HPDE6-E6E7 (cell line): ENCODE measurements around the gene FNBP1.
"Not testable (repeated sequence)": the region's sequence is repeated elsewhere in the genome, so short reads cannot be mapped to it uniquely, and the experiment has no call there.

ENCODE experiments used
- DNase-seq: peaks from one replicate; pipeline ENCODE4 v3.0.0; 2011; ENCODE audit warnings: missing footprints; ENCODE audit errors: extremely low spot score

FNBP1 gene

DNA sequence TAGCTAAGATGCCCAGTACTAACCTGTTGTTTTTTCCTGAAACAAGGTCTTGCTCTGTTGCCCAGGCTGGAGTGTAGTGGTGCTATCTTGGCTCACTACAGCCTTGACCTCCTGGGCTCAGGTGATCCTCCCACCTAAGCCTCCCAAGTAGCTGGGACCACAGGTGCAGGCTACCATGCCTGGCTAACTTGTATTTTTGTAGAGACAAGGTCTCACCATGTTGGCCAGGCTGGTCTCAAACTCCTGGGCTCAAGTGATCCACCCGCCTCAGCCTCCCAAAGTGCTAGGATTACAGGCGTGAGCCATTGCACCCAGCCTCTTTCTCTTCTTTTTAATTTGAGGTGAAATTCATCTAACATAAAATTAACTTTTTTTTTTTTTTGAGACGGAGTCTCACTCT, 21.1 kb downstream of the FNBP1 start:
- DNase-seq = not testable (repeated sequence)

DNA sequence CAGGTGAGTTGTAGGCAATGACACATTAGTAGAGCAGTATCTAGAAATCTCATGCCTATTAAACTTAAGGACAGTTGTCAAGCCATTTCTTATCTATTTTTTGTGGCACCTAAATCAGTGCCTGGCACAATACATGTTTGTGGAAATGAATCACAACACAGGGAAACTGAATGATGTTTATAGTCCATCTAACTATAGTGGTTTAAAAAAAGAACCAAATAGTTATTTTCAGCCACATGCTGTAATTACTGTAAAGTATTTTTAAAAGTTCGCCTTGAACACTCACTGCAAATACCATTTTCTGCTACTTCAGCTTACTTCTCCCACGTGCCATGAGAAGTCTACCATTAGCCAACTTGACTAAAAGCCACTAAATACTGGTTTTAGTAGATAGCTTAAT, 21.9 kb downstream of the FNBP1 start:
- DNase-seq = no peak

DNA sequence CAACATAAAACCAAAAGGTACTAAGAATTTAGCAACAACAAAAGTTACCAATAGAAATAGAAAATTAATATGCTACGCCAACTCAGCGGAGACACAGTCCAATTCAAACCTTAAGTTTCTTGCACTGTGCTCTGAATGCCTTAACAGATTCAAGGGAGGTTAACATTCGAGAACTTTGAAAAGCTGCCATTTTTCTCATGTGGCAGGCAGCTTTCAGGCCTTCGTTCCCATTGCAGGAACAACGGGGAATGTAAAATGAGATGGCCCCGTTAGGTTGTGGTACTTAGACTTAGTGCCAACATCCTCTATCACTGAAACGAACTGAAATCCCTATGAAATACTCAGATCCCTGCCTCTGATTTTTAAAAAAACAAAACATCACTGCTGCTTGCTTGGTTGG, 22.4 kb downstream of the FNBP1 start:
- DNase-seq = no peak

DNA sequence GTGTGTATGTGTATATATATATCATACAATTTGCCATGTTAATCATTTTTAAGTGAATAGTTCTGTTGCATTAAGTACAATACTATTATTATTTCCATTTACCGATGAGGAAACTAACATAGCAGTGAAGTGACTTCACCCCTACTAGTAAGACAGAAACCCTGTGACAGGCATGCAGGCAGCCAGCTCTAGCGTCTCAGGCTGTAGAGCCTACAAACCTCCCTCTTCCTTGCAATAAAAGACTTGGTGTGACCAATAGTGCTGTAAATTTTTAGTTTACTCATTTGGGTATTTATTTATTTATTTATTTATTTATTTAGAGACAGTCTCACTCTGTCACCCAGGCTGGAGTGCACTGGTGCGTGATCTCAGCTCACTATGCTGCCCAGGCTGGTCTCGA, 24.7 kb downstream of the FNBP1 start:
- DNase-seq = no peak

DNA sequence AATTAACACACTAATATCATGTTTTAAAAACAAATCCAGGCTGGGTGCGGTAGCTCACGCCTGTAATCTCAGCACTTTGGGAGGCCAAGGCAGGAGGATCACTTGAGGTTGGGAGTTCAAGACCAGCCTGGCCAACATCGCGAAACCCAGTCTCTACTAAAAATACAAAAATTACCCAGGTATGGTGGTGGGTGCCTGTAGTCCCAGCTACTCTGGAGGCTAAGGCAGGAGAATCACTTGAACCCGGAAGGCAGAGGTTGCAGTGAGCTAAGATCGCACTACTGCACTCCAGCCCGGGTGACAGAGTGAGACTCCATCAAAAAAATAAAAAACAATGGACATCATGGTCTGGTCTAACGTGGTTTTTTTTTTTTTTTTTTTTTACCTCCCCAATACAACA, 25.5 kb downstream of the FNBP1 start:
- not testable (repeated sequence) for DNase-seq

DNA sequence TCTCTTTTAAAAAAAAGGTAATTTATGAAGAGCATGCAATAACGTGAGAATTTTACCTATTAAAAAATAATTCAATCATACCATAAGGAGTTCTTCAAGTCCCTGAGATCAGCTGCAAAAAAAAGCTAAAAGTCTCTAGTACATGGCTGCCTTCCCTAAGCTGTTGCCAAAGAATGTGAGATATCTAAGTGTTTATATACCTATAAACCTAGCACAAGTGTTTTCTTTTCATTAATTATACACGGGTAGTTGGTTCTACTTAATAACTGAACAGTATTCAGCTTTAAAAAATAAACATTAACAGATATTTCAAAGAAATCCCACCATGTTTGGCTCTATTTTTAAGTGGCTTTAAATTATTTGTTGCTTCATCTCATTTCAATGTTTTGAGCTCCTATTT, 25.9 kb downstream of the FNBP1 start:
- DNase-seq = no peak

DNA sequence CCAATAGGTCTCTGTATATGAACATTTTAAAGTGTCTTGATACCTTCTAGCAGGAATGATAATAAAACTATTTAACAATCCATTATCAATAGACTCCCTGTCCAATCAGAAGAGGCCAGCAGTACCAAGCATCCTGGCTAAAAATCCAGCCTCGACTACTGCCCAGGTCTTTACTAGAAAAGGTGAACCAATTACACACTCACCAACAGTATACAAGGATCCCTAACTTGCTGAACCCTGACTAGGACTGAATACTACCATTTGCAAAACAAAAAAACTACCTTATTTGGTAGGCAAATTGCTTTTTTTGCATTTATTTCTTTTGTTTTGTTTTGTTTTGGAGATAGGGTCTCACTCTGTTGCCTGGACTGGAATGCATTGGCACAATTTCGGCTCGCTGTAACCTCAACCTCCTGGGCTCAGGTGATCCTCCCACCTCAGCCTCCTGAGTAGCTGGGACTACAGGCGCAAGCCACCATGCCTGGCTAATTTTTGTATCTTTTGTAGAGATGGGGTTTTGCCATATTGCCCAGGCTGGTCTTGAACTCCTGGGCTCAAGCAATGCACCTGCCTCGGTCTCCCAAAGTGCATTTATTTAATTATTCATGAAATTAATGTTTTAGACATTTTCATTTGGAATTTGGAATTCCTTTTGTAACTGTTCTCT, 27.5 kb downstream of the FNBP1 start:
- no peak for DNase-seq

DNA sequence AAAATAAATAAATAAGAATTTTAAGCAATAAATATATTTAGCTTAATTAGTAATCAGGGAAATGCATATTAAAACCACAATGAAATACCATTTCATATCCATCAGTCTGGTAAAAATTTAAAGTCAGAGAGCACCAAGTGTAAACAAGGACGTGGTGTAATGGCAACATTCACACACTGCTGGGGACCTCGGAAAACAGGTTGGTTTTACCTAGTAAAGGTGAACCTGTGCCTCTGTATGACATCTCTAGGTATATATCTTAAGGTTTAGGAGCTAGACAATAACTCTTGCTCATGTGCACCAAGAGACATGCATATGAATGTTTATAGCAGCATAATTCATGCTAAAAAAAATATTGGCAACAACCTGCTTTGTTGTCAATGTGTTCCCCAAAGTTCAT, 29.7 kb downstream of the FNBP1 start:
- no peak for DNase-seq

DNA sequence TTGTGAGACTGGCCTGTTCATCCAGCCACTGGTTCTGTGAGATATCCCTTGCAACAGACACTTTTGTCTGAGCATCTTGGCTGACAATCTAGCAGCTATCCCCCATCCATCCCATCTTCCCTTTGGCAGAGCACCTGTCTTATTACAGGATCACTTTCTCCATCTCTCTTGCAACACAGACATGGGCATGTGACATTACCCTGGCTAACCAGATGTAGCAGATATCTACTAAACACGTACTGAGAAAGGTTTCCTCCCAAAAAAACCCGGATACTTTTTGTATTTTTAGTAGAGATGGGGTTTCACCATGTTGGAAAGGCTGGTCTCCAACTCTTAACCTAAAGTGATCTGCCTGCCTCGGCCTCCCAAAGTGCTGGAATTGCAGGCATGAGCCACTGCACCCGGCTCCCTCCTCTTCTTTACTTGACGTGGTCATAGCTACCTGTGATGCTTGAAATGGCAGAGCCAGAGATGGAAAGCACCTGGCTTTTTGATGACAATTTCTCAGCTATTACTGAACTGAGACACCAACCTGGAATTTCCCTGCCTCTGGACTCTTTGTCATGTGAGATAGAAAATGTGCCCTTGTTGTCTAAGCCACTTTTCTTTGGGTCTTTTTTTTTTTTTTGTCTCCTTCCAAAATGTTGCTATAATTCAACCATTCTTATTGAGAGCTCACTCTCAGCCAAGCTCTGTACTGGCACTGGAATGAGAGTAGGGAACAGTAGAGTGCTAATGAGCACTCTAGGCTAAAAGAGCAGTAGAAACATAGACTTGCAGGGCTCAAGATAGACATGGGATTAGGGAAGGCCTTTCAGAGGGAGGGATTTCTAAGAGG, 32.6 kb downstream of the FNBP1 start:
- no peak for DNase-seq

DNA sequence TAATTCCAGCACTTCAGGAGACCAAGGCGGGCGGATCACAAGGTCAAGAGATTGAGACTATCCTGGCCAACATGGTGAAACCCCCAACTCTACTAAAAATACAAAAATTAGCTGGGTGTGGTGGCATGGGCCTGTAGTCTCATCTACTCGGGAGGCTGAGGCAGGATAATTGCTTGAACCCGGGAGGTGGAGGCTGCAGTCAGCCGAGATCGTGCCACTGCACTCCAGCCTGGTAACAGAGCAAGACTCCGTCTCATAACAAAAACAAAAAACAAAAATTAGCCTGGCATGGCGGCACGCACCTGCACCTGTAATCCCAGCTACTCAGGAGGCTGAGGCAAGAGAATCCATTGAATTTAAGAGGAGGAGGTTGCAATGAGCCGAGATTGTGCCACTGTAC, 33.4 kb downstream of the FNBP1 start:
- DNase-seq = not testable (repeated sequence)

DNA sequence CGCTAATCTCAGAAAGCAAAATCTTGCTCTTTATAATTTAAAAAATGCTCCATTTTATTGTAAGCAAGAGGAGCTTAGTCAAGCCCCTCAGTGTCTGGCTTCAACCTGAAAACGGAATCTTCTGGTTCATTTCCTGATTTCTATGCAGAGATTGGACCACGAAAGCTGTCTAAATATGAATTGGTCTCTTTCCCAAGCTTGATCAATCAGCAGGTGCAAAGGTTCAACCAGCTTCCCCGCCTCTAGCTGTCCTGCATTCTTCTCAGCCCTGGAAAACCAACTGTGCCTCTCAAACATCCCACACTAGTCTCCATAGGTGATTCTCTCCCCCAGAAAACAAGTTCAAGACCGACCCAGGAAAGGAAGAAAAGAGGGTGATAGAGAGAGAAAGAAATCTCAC, 34.5 kb downstream of the FNBP1 start:
- DNase-seq = no peak

DNA sequence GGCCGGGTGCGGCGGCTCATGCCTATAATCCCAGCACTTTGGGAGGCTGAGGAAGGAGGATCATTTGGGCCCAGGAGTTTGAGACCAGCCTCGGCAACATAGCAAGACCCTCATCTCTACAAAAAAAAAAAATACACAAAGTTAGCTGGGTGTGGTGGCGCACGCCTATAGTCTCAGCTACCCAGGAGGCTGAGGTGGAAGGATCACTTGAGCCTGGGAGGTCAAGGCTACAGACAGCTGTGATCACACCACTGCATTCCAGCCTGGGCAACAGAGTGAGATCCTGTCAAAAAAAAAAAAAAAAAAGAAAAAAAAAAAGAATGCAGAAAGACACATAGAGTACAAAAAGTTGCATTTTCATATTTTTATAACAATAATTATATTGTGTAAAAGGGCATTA, 36.0 kb downstream of the FNBP1 start:
- not testable (repeated sequence) for DNase-seq

DNA sequence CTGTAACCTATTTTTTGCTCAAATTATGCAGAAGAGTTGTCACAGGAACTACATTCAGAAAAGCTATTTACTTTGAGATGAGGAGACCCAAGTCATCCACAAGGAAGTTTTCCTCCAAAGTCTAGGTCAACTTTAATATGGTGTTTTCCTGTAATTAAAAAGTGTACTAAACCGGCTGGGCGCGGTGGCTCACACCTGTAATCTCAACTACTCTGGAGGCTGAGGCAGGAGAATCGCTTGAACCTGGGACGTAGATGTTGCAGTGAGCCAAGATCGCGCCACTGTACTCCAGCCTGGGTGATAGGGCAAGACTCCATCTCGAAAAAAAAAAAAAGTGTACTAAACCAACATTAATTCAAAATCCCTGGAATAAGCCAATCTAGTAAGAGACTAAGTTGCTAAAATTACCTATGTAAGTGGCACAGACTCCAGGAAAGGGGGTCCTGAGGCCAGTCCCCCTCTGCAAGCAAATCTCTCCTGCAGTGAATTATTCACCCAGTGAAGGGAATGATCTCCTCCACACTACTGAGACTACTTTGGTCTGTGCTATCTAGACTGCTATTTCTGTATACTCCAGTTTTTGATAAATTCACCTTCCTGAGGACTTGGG, 38.9 kb downstream of the FNBP1 start:
- DNase-seq = no peak

DNA sequence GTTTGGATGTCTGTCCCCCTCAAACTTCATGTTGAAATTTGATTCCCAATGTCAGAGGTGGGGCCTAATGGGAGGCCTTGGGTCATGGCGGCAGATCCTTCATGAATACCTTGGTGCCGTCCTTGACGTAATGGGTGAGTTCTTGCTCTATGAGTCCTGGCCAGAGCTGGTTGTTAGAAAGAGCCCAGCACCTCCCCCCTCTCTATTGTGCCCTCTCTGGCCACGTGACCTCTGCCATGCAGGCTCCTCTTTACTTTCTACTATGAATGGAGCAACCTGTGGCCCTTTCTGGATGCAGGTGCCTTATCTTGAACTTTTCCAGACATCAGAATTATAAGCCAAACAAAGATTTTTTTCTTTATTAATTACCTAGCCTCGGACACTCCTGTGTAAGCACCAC, 40.7 kb downstream of the FNBP1 start:
- no peak for DNase-seq

DNA sequence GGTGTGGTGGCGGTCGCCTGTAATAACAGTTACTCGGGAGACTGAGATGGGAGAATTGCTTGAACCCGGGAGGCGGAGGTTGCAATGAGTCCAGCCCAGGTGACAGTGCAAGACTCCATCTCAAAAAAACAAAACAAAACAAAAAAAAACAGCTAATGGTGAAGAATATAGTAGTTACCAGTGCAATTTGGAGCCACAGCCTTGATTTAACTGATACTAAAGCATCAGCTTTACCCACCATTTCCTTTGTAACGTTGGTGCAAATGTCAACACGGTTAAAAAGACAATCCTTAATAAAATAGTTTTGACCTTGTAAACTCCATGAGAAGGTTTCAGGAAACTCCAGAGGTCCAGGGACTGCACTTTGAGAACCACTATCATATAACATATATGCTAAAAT, 41.8 kb downstream of the FNBP1 start:
- DNase-seq = no peak

DNA sequence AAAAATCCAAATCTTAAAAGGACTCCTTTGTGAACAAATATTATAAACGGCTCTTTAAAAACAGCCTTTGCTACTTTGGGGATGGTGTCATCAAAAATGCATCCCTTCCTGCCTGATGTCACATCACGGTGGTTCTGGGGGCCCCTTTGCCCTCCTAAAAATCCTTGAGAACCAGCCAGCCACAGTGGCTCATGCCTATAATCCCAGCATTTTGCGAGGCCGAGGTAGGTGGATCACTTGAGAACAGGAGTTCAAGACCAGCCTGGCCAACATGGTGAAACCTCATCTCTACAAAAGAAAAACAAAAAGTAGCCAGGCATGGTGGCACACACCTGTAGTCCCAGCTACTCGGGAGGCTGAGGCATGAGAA, 43.9 kb downstream of the FNBP1 start:
- DNase-seq = no peak

DNA sequence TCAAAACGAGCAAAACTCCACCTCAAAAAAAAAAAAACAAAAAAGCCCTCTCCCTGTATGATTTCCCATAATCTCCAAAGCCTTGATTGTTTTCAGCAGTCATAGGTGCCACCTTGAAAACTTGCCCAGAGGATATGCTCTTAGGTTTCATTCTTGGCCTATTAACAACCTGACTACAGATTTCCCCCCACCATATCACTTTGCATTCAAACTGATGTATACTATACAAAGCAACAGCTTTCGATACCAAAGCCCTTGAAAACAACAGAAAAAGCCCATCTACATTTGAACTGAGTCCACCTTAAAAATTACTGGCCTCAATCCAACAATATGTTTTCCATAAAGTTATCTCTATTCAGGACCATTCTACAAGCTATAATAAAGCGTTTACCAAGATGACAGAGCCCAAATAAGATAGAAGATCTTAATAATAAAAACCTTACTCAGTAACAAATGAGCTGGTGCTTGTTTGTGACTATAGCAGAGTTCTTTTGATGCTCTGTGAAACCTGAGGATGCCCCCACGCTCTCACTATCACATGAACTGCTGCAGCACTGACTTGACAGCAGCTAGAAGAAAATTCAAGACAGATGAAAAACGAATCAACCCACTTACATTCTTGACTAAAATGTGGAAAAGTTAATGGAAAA, 44.4 kb downstream of the FNBP1 start:
- no peak for DNase-seq

DNA sequence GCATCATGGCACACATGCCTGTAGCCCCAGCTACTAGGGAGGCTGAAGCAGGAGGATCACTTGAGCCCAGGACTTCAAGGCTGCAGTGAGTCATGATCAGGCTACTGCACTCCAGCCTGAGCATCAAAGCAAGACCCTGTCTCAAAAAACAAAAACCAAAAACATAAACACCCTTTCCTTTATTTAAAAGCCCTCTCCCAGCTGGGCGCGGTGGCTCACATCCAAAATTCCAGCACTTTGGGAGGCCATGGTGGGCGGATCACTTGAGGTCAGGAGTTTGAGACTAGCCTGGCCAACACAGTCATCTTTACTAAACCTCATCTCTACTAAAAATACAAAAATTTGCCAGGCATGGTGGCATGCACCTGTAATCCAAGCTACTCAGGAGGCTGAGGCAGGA, 45.3 kb downstream of the FNBP1 start:
- DNase-seq = not testable (repeated sequence)

DNA sequence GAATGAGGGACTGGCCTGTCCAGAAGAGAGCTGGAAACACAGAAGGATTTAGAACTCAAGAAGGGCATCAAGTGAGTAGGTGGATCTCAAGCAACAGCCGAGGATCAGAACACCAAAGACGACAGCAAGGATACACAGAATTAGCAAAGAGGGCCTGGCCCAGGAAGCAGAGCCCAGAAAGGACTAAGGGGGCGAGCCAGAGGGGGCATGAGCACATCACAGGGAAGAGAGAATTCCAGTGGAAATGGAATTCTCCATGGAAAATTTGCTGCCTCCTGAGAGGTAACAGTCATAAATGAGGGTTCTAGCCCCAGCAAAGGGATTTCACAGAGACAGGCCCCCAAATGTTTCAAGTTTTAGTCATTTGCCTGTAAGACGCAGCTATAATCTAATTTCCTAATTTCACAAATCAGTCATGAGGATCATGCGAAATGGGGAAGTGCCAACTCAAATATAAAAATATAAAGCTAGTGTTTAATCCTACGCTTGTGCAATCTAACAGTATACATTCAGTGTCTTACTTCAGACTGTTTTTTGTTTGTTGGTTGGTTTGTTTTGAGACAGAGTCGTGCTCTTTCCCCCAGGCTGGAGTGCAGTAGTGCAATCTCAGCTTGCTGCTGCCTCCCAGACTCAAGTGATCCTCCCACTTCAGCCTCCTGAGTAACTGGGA, 46.7 kb downstream of the FNBP1 start:
- DNase-seq = no peak

DNA sequence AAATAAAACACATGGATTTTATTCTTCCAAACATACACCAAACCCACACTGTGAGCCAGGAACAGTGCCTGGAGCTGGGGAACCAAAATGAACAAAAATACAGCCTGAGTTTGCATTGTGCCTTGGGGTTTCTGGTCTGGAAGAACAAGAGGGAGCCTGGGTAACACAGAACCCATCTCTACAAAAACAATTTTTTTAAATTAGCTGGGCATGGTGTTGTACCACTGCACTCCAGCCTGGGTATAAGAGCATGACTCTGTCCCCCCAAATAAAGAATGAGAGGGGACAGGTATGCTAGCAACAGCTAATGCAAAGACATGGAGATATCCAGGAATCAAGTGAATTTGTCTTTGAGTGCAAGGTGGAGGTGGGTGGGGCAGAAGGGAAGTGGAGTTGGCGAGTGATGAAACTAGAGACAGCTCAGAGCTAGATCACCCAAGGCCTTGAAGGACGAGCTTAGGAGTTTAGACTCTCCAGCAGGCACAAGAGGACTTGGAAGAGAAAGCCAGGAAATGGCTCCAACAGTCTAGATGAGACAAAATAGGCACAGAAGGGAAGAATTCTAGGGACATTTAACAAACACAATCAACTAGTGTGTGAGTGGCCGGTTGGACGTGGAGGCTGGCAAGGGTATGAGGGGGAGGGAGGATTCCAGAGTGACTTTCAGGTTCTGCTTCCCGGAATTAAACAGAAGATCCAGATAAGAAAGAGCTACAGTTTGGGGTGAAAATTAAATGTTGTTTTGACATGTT, 47.4 kb downstream of the FNBP1 start:
- peak; percentile 48 for DNase-seq

DNA sequence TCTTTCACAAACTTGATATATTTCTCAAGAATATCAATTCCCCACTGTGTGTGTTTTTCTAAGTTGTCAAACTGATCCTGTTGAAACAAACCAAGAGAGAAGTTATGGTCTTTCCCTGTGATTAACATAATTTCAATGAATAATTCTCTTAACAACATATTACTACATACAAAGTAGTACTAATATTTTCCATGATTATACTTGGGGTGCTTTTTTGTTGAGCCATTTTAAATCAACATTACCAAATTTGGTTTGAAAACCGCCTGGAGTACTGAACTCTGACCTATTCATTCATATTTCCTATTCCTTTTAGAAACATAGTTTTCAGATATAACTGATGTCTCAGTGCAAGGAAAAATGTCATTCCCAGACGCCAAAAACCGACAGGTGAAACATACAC, 48.1 kb downstream of the FNBP1 start:
- DNase-seq = no peak
